Measurements from ENCODE around the gene TMCC2.

- no peak for TF ChIP-seq CTCF (IDR thresholded peaks at IDR 0.05)
- TF ChIP-seq POLR2AphosphoS5 (IDR thresholded peaks at IDR 0.05): no peak
- TF ChIP-seq POLR2A (IDR thresholded peaks at IDR 0.05): no peak
Observed at GRCh38 chr1:205291596-205291995, 63.9 kb downstream of the TMCC2 start.

All from transverse colon (tissue), 4 donors.